ENCODE results near the gene F3.

DNA sequence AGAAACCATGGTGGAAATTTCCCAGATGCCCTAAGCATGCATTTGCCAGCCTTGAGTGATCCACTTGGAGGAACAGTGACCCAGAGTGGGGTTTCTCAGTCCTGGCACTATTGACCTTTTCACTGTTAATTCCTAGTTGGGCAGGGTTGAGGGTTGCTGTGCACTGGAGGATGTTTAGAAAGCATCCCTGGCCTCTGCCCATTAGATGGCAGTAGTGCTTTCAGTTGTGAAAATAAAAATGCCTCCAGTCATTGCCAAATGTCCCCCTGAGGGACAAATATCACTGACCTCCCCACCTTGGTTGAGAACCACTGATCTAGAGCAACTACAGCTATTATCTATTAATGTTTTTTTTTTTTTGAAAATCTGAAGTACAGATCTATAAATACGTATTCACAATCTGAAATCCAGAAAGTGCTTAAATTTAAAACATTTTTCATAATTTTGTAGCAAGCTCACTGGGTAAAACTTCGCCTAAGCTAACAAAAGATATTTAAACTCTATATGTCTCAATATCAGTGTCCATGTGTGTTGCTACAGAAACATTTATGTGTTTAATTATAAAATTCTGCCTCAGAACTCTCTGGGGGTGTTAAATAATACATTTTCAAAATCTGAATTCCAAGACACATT lies 27.3 kb downstream of the F3 start:
- TF ChIP-seq EZH2 (IDR thresholded peaks at IDR 0.05; ENCODE audit: borderline replicate concordance, low read length) = no peak
- TF ChIP-seq, protein P1, sequence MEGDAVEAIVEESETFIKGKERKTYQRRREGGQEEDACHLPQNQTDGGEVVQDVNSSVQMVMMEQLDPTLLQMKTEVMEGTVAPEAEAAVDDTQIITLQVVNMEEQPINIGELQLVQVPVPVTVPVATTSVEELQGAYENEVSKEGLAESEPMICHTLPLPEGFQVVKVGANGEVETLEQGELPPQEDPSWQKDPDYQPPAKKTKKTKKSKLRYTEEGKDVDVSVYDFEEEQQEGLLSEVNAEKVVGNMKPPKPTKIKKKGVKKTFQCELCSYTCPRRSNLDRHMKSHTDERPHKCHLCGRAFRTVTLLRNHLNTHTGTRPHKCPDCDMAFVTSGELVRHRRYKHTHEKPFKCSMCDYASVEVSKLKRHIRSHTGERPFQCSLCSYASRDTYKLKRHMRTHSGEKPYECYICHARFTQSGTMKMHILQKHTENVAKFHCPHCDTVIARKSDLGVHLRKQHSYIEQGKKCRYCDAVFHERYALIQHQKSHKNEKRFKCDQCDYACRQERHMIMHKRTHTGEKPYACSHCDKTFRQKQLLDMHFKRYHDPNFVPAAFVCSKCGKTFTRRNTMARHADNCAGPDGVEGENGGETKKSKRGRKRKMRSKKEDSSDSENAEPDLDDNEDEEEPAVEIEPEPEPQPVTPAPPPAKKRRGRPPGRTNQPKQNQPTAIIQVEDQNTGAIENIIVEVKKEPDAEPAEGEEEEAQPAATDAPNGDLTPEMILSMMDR (conservative IDR thresholded peaks at IDR 0.05 in 1 of 2, IDR thresholded peaks at IDR 0.05 in 1 of 2; ENCODE audit: extremely low read depth in 1 of 2, insufficient read depth in 1 of 2, low read depth in 1 of 2, low read length in 2 of 2) = peak; percentile 75 to 76
